Urinary bladder (tissue), 4 donors: Measurements from ENCODE around the gene MED4. TPM values are rescaled to one million over a fixed set of nuclear protein-coding genes. Genes with fewer than 3 reads are reported as not detected.

Source experiments
- DNase-seq: peaks from one replicate; pipeline ENCODE4 v3.0.0-alpha.2; 2015; ENCODE audit errors: extremely low spot score
- H3K27ac ChIP-seq: one replicate; pipeline ENCODE4 v1.5.1; 2013; ENCODE audit warnings: low read depth, mild to moderate bottlenecking, moderate library complexity
- H3K36me3 ChIP-seq: one replicate; pipeline ENCODE4 v1.6.1; 2013; ENCODE audit warnings: mild to moderate bottlenecking, moderate library complexity; ENCODE audit not compliant: insufficient read depth
- H3K4me1 ChIP-seq: one replicate; pipeline ENCODE4 v1.6.1; 2013; ENCODE audit warnings: mild to moderate bottlenecking, moderate library complexity; ENCODE audit not compliant: insufficient read depth
- H3K4me3 ChIP-seq: one replicate; pipeline ENCODE4 v1.5.1; 2013; ENCODE audit warnings: low read depth, low read length
- WGBS: extraction: QIAGEN DNeasy Blood & Tissue Kit; methylation state at CpG from one replicate; pipeline ENCODE4 v1.1.7; 2013; 5-methylcytosine and 5-hydroxymethylcytosine counted together
- polyA plus RNA-seq: library from polyadenylated mRNA; stranded (reverse); fragments of 200-250 nt; gene quantifications from one replicate; pipeline ENCODE4 v1.2.3, GENCODE V29; 2013
- total RNA-seq: library from RNA; depleted of rRNA; stranded (reverse); fragments of >200 nt; gene quantifications from one replicate; pipeline ENCODE4 v1.2.3, GENCODE V29; 2014
- donor health status: healthy with polysubstance abuse.
- donor health status: healthy.

The MED4 gene, protein sequence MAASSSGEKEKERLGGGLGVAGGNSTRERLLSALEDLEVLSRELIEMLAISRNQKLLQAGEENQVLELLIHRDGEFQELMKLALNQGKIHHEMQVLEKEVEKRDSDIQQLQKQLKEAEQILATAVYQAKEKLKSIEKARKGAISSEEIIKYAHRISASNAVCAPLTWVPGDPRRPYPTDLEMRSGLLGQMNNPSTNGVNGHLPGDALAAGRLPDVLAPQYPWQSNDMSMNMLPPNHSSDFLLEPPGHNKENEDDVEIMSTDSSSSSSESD
- total RNA-seq: 52.4 TPM
- 56.3 TPM for polyA plus RNA-seq

DNA sequence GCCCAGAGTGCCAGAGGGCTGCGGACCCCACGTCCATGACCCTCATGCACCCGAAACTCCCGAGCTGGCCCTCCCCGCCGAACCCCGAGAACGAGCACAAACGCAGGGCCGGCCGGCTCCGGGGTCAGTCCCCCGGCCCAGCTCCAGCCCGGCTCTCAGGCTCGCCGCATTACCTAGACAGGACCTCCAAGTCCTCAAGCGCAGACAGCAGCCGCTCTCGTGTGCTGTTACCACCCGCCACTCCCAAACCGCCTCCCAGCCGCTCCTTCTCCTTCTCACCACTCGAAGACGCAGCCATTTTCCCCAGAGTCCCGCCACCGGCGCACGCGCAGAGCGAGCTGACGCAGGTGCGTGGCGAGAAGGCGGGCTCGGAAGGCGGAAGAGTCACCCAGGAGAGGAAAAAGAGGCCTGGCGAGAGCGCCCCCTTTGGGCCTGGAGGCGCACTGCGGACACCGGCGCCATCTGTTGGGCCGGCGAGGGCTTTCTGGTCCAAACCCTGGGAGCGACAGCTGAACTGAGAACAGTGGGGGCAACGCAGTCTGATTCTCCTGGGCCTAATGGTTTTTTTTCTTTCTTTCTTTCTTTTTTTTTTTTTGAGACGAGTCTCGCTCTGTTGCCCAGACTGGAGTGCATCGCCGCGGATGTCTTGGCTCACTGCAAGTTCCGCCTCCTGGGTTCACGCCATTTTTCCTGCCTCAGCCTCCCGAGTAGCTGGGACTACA, at the start of gene MED4:
Gene MED4 (minus strand): TSS at position 324 of the 722 bp plus-strand sequence. CDS start 26 bp downstream, at position 298.
- Histone ChIP-seq H3K27ac (peak within 1 kb of the TSS; percentile 53), H3K4me1 (no peaks in the 10 kb centered on the region), H3K36me3 (no peaks in the 10 kb centered on the region), H3K4me3 (peak within 1 kb of the TSS; percentile 93)
- DNase-seq: peak; percentile 87
- 10% methylated on average over 54 of the region's 54 CpGs for WGBS

GRCh38 chr13:48144413-48145035, 49.6 kb upstream of the MED4 start:
- Histone ChIP-seq H3K36me3 (no peaks in the 10 kb centered on the region), H3K27ac (no peak overlapping the region), H3K4me1 (no peaks in the 10 kb centered on the region), H3K4me3 (no peak overlapping the region)
- DNase-seq: no peak
- 72% methylated on average over 7 of the region's 7 CpGs for WGBS

GRCh38 chr13:48142436-48142835, 47.5 kb upstream of the MED4 start:
- H3K27ac ChIP-seq: no peak overlapping the region
- H3K4me1 ChIP-seq: no peaks in the 10 kb centered on the region
- H3K4me3 ChIP-seq: no peak overlapping the region
- H3K36me3 ChIP-seq: no peaks in the 10 kb centered on the region
- DNase-seq: no peak
- 76% methylated on average over 3 of the region's 3 CpGs for WGBS

DNA sequence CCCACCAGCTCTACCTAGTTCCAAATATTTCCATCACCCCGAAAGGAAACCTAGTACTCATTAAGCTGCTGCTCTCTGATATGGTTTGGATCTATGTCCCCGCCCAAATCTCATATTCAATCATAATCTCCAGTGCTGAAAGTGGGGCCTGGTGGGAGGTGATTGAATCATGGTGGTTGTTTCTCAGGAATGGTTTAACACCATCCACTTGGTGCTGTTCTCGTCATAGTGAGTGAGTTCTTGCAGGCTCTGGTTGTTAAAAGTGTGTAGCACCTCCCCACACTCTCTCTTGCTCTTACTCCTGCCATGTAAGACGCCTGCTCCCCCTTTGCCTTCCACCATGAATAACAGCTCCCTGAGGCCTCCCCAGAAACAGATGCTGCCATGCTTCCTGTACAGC, 43.4 kb upstream of the MED4 start:
- no peaks in the 10 kb centered on the region for H3K36me3 ChIP-seq
- DNase-seq: no peak
- 87% methylated on average over 4 of the region's 4 CpGs for WGBS
- no peak overlapping the region for H3K27ac ChIP-seq
- H3K4me1 ChIP-seq: no peaks in the 10 kb centered on the region
- H3K4me3 ChIP-seq: no peak overlapping the region

- DNase-seq: no peak
- WGBS: 54% methylated on average over 3 of the region's 3 CpGs
- Histone ChIP-seq H3K27ac (no peak overlapping the region), H3K4me3 (no peak overlapping the region), H3K36me3 (no peaks in the 10 kb centered on the region), H3K4me1 (no peaks in the 10 kb centered on the region)
Observed at GRCh38 chr13:48132961-48133360, 38.1 kb upstream of the MED4 start.

DNA sequence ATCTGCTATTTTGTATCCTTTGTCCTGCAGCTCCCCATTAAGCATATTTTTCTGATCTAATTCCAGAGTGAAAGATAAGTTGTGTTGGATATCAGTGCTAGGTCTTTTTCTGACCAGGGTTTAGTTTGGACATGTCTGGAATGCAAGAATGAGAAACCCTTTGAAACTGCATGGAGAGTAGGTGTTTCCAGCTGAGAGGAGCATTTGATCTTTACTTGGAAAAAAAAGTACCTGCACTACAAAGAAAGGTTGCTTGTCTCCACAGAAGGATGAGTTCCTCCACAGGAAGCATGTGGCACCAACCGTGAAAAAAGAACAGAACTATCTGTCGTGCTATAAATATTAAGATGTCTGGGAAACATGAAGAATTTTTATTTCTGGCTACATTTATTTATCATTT, 36.6 kb upstream of the MED4 start:
- no peak for DNase-seq
- 31% methylated on average over 2 of the region's 2 CpGs for WGBS
- Histone ChIP-seq H3K4me1 (no peaks in the 10 kb centered on the region), H3K27ac (no peak overlapping the region), H3K36me3 (no peaks in the 10 kb centered on the region), H3K4me3 (no peak overlapping the region)

DNA sequence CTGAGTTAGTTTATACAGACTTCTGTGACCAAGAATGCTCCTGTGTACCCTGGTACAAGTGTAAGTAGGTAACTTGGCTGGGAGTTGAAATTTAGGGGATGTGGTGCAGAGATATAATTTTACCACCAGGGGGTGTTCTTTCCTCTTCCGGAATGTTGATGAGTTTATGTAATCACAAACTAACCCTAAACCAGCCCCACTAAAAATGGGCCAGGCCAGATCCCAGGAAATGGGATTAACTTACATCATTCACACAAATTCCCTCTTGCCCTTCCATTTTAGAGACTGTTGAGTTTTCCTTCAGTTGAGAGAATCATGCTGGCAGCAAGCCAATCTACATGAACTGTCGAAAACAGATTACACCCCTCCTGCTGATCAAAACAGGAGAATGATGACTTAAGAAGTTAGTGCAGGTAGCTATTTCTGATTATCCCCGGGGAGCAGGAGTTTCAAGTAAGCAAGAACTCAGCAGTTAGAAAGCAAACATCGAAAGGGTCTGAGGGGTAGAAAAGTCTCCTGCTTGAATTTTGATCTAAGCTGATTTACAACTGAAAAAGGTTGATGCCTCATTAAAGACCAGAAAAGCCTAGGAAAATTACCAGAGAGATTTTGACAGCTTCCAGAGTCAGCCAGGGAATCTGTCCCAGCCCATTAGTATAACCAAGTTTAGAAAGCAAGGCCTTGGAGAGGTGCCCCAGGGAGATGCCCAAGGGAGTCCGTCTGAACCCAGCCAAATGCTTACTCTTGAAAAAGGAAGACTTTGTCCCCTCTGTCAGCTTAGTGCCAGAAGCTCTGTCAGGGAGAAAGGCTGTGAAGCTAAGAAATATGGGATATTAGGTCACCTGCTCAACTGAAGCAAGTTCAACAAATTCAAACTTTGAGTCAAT, 32.3 kb upstream of the MED4 start:
- Histone ChIP-seq H3K4me3 (no peak overlapping the region), H3K4me1 (no peaks in the 10 kb centered on the region), H3K36me3 (no peaks in the 10 kb centered on the region), H3K27ac (peak overlapping the region; percentile 67)
- WGBS: 18% methylated on average over 5 of the region's 5 CpGs
- peak; percentile 25 for DNase-seq

GRCh38 chr13:48125794-48126228, 30.9 kb upstream of the MED4 start:
- no peak overlapping the region for H3K4me3 ChIP-seq
- no peaks in the 10 kb centered on the region for H3K36me3 ChIP-seq
- peak overlapping the region; percentile 52 for H3K27ac ChIP-seq
- H3K4me1 ChIP-seq: peaks cover 2% of the 10 kb centered on the region
- WGBS: 33% methylated on average over 7 of the region's 7 CpGs
- no peak for DNase-seq

GRCh38 chr13:48123812-48124211, 28.9 kb upstream of the MED4 start:
- WGBS: 64% methylated on average over 8 of the region's 8 CpGs
- peaks cover 2% of the 10 kb centered on the region for H3K4me1 ChIP-seq
- H3K4me3 ChIP-seq: no peak overlapping the region
- no peak overlapping the region for H3K27ac ChIP-seq
- no peak for DNase-seq
- no peaks in the 10 kb centered on the region for H3K36me3 ChIP-seq

GRCh38 chr13:48121733-48122132, 26.8 kb upstream of the MED4 start:
- H3K4me3 ChIP-seq: no peak overlapping the region
- WGBS: 52% methylated on average over 4 of the region's 4 CpGs
- DNase-seq: no peak
- H3K27ac ChIP-seq: no peak overlapping the region
- H3K4me1 ChIP-seq: peaks cover 2% of the 10 kb centered on the region
- no peaks in the 10 kb centered on the region for H3K36me3 ChIP-seq

GRCh38 chr13:48120241-48120640, 25.3 kb upstream of the MED4 start:
- H3K27ac ChIP-seq: no peak overlapping the region
- H3K4me1 ChIP-seq: peaks cover 2% of the 10 kb centered on the region
- 89% methylated on average over 3 of the region's 3 CpGs for WGBS
- no peaks in the 10 kb centered on the region for H3K36me3 ChIP-seq
- H3K4me3 ChIP-seq: no peak overlapping the region
- no peak for DNase-seq

GRCh38 chr13:48118030-48118429, 23.1 kb upstream of the MED4 start:
- Histone ChIP-seq H3K27ac (no peak overlapping the region), H3K4me3 (no peak overlapping the region), H3K36me3 (no peaks in the 10 kb centered on the region), H3K4me1 (peaks cover 2% of the 10 kb centered on the region)
- WGBS: 87% methylated on average over 5 of the region's 5 CpGs
- no peak for DNase-seq

DNA sequence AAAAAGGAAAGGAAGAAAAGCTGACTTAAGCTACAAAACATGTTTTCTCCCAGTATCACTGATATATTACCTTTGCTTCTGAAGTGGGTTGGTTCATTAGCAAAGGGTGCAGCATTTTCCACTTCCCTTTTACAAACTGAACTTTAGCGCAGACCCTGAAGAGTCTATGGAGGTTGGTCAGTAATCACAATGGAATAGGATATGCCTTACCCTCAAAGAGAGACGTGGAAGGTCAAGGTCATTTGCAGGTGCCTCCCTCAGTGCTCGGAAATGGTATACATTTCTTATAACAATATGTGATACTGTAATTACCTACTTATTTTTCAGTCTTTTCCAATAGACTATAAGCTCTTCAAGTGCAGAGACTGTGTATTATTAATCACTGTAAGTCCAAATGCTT, 21.9 kb upstream of the MED4 start:
- no peaks in the 10 kb centered on the region for H3K36me3 ChIP-seq
- 57% methylated on average over 3 of the region's 3 CpGs for WGBS
- peaks cover 2% of the 10 kb centered on the region for H3K4me1 ChIP-seq
- no peak overlapping the region for H3K4me3 ChIP-seq
- DNase-seq: no peak
- H3K27ac ChIP-seq: no peak overlapping the region
